ENCODE measurements around the gene YEATS4. TPM values are rescaled to one million over a fixed set of nuclear protein-coding genes. Genes with fewer than 3 reads are reported as not detected.
A peak's percentile ranks its signal among the peaks of the same experiment; 100 is the strongest.

The YEATS4 gene
- total RNA-seq, 1 donor from 2014 or later, result 11.4 TPM

GRCh38 chr12:69355363-69356028 is 4.0 kb upstream of the YEATS4 start:
- H3K4me3 ChIP-seq, result no peak overlapping the region
- TF ChIP-seq, protein P1, sequence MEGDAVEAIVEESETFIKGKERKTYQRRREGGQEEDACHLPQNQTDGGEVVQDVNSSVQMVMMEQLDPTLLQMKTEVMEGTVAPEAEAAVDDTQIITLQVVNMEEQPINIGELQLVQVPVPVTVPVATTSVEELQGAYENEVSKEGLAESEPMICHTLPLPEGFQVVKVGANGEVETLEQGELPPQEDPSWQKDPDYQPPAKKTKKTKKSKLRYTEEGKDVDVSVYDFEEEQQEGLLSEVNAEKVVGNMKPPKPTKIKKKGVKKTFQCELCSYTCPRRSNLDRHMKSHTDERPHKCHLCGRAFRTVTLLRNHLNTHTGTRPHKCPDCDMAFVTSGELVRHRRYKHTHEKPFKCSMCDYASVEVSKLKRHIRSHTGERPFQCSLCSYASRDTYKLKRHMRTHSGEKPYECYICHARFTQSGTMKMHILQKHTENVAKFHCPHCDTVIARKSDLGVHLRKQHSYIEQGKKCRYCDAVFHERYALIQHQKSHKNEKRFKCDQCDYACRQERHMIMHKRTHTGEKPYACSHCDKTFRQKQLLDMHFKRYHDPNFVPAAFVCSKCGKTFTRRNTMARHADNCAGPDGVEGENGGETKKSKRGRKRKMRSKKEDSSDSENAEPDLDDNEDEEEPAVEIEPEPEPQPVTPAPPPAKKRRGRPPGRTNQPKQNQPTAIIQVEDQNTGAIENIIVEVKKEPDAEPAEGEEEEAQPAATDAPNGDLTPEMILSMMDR (IDR thresholded peaks at IDR 0.05), result no peak
- intact Hi-C loops (cut with DNase I), result no loop called here
- DNase-seq (no peak), ATAC-seq (no peak)
- H3K27ac ChIP-seq, result no peak overlapping the region
- no peaks in the 10 kb centered on the region for H3K9me3 ChIP-seq
- no peaks in the 10 kb centered on the region for H3K36me3 ChIP-seq
- H3K27me3 ChIP-seq (ENCODE audit: low read depth), result no peaks in the 10 kb centered on the region
- H3K4me1 ChIP-seq, result peaks cover 11% of the 10 kb centered on the region

- H3K9me3 ChIP-seq, result no peaks in the 10 kb centered on the region
- H3K4me3 ChIP-seq, result peak overlapping the region; percentile 85
- DNase-seq (no peak), ATAC-seq (no peak)
- no peaks in the 10 kb centered on the region for H3K27me3 ChIP-seq (ENCODE audit: low read depth)
- H3K27ac ChIP-seq, result peak overlapping the region; percentile 96
- intact Hi-C loops (cut with DNase I), result no loop called here
- TF ChIP-seq, protein P1 (IDR thresholded peaks at IDR 0.05), result no peak
- peaks cover 14% of the 10 kb centered on the region for H3K4me1 ChIP-seq
- H3K36me3 ChIP-seq, result peaks cover 19% of the 10 kb centered on the region
Observed at GRCh38 chr12:69360348-69360672, 767 bp downstream of the YEATS4 start.

DNA sequence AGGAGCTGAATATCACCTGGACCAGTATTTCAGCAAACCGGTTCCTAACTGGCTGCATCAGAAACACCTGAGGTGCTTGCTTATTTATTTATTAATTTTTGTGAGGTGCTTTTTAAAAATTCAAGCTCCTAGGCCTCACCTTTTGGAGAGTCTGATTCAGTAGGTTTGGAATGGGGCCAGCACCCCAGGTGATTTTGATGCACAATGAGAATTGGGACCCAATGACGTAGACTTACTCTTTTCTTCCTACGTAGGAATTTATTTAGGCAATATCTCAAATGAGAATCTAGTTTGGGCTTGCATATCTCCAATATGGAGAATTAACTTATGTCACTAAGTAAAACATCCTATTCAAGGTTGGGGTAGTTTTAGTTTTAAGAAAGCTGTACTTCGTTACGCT is 7.3 kb downstream of the YEATS4 start:
- Histone ChIP-seq H3K4me1 (no peaks in the 10 kb centered on the region), H3K9me3 (no peaks in the 10 kb centered on the region), H3K36me3 (peaks cover 79% of the 10 kb centered on the region), H3K27me3 (ENCODE audit: low read depth) (no peaks in the 10 kb centered on the region), H3K27ac (no peak overlapping the region), H3K4me3 (no peak overlapping the region)
- intact Hi-C loops (cut with DNase I), result no loop called here
- ATAC-seq (no peak), DNase-seq (no peak)
- TF ChIP-seq, protein P1 (IDR thresholded peaks at IDR 0.05), result no peak

DNA sequence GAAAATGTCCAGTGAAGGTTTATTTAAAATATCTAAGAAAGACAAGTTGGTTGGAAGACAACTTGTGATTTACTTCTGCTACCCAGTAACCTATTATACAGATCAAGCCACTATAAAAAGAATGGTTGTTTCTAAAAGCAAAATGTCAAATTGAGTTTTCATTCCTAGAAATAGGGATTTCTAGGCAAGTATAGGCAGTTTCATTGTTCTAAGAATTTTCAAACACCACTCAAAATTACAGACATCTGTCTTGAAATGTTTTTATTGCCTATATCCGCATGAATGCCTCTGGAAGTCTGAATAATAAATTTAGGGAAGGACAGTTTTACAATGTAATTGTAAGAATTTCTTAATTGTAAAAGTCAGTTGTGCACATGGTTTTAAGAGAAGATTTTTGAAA is 8.6 kb downstream of the YEATS4 start:
- Histone ChIP-seq H3K36me3 (peaks cover 93% of the 10 kb centered on the region), H3K27ac (no peak overlapping the region), H3K4me1 (no peaks in the 10 kb centered on the region), H3K27me3 (ENCODE audit: low read depth) (no peaks in the 10 kb centered on the region), H3K9me3 (no peaks in the 10 kb centered on the region), H3K4me3 (no peak overlapping the region)
- intact Hi-C loops (cut with DNase I), result no loop called here
- no peak for DNase-seq
- TF ChIP-seq, protein P1 (IDR thresholded peaks at IDR 0.05), result no peak
- no peak for ATAC-seq

- no peak overlapping the region for H3K27ac ChIP-seq
- ATAC-seq (no peak), DNase-seq (no peak)
- peaks cover 16% of the 10 kb centered on the region for H3K36me3 ChIP-seq
- no peak overlapping the region for H3K4me3 ChIP-seq
- no peaks in the 10 kb centered on the region for H3K27me3 ChIP-seq (ENCODE audit: low read depth)
- TF ChIP-seq, protein P1 (IDR thresholded peaks at IDR 0.05), result no peak
- no peaks in the 10 kb centered on the region for H3K9me3 ChIP-seq
- no peaks in the 10 kb centered on the region for H3K4me1 ChIP-seq
- intact Hi-C loops (cut with DNase I), result no loop called here
Observed at GRCh38 chr12:69383074-69383473, 23.5 kb downstream of the YEATS4 start.
